GM23338 (cell line): ENCODE data around the gene SIGLEC8. TPM values are rescaled to one million over a fixed set of nuclear protein-coding genes. Genes with fewer than 3 reads are reported as not detected.

Experiments
- ATAC-seq: fragments of 200-7000 bp; cut with Tn5 transposase; 3 replicates; pipeline ENCODE4 v1.9.1; 2020
- DNase-seq: peaks from one replicate; pipeline ENCODE4 v3.0.0-alpha.2; 2015; ENCODE audit warnings: low spot score
- H2AFZ ChIP-seq: fragments of 200-600 bp; sonication (generic); 2 replicates; pipeline ENCODE4 v1.8.0; 2016; ENCODE audit warnings: antibody characterized with exemption, mild to moderate bottlenecking, moderate library complexity
- H3F3A ChIP-seq: fragments of 200-600 bp; sonication (generic); replicated peaks from 2 replicates; pipeline ENCODE4 v1.8.0; 2017; ENCODE audit warnings: antibody characterized with exemption, mixed run types, low read depth
- H3K27ac ChIP-seq: fragments of 200-600 bp; sonication (generic); 2 replicates; pipeline ENCODE4 v1.6.1; 2016; ENCODE audit warnings: low read depth
- H3K27me3 ChIP-seq: fragments of 200-600 bp; sonication (generic); 2 replicates; pipeline ENCODE4 v1.8.0; 2016; ENCODE audit warnings: mild to moderate bottlenecking, mixed run types, moderate library complexity; ENCODE audit not compliant: insufficient read depth
- H3K36me3 ChIP-seq: fragments of 200-600 bp; sonication (generic); 2 replicates; pipeline ENCODE4 v1.8.0; 2016; ENCODE audit warnings: mild to moderate bottlenecking; ENCODE audit not compliant: insufficient read depth
- H3K4me1 ChIP-seq: fragments of 200-600 bp; sonication (generic); 2 replicates; pipeline ENCODE4 v1.8.0; 2016; ENCODE audit warnings: mild to moderate bottlenecking, moderate library complexity; ENCODE audit not compliant: insufficient read depth
- H3K4me2 ChIP-seq: fragments of 200-600 bp; sonication (generic); 2 replicates; pipeline ENCODE4 v1.7.1; 2017; ENCODE audit warnings: mixed run types
- H3K4me3 ChIP-seq: fragments of 200-600 bp; sonication (generic); 2 replicates; pipeline ENCODE4 v1.6.1; 2016; ENCODE audit warnings: mixed run types
- H3K79me2 ChIP-seq: fragments of 200-600 bp; sonication (generic); replicated peaks from 2 replicates; pipeline ENCODE4 v1.8.0; 2017; ENCODE audit warnings: mild to moderate bottlenecking; ENCODE audit not compliant: insufficient read depth
- H3K9me2 ChIP-seq: fragments of 200-600 bp; sonication (generic); 2 replicates; pipeline ENCODE4 v1.8.0; 2017; ENCODE audit not compliant: insufficient read depth
- H4K20me1 ChIP-seq: fragments of 200-600 bp; sonication (generic); replicated peaks from 2 replicates; pipeline ENCODE4 v1.8.0; 2017; ENCODE audit warnings: mild to moderate bottlenecking; ENCODE audit not compliant: insufficient read depth
- H3K27ac Mint-ChIP-seq: 2 replicates; pipeline ENCODE4 v1.8.0; 2020; ENCODE audit warnings: inconsistent platforms, mild to moderate bottlenecking, moderate library complexity, mixed read lengths
- H3K27me3 Mint-ChIP-seq: 3 replicates; pipeline ENCODE4 v1.8.0; 2022; ENCODE audit warnings: low read depth, mild to moderate bottlenecking, moderate library complexity, mixed read lengths, inconsistent platforms; ENCODE audit not compliant: insufficient read depth, poor library complexity
- H3K36me3 Mint-ChIP-seq: 3 replicates; pipeline ENCODE4 v1.8.0; 2021; ENCODE audit warnings: low read depth, mild to moderate bottlenecking, inconsistent platforms, moderate library complexity, mixed read lengths
- H3K4me1 Mint-ChIP-seq: 3 replicates; pipeline ENCODE4 v1.8.0; 2020; ENCODE audit warnings: mild to moderate bottlenecking, inconsistent platforms, mixed read lengths
- H3K4me3 Mint-ChIP-seq: 3 replicates; pipeline ENCODE4 v1.8.0; 2021; ENCODE audit warnings: moderate library complexity, mild to moderate bottlenecking, inconsistent platforms, mixed read lengths
- H3K9me3 Mint-ChIP-seq: 3 replicates; pipeline ENCODE4 v1.8.0; 2020; ENCODE audit warnings: moderate library complexity, mild to moderate bottlenecking, inconsistent platforms, mixed read lengths
- CREB1 ChIP-seq: fragments of 250-450 bp; sonication (Bioruptor Pico); IDR thresholded peaks from 2 replicates; pipeline ENCODE4 v1.5.0; 2020; ENCODE audit warnings: low read depth, mild to moderate bottlenecking, moderate library complexity
- CTCF ChIP-seq, 2 experiments: fragments of 200-600 bp in 1 of 2; sonication (generic) in 1 of 2; conservative IDR thresholded peaks; 2 replicates each; pipeline versions ENCODE4 v1.5.1 to v1.6.1; 2016 to 2017; ENCODE audit warnings: antibody characterized with exemption in 2 of 2, low read depth in 2 of 2, mild to moderate bottlenecking in 2 of 2, moderate library complexity in 1 of 2
- ETS1 ChIP-seq: IDR thresholded peaks from 2 replicates; pipeline ENCODE4 v1.6.1; 2016; ENCODE audit warnings: antibody characterized with exemption
- EZH2 ChIP-seq: fragments of 200-600 bp; sonication (generic); IDR thresholded peaks from one replicate; pipeline ENCODE4 v1.8.0; 2017; ENCODE audit warnings: antibody characterized with exemption, mild to moderate bottlenecking, low read depth; ENCODE audit not compliant: unreplicated experiment
- EZH2phosphoT487 ChIP-seq: fragments of 200-600 bp; sonication (generic); IDR thresholded peaks from one replicate; pipeline ENCODE4 v1.8.1; 2018; ENCODE audit warnings: antibody characterized with exemption; ENCODE audit not compliant: unreplicated experiment
- JUNB ChIP-seq: IDR thresholded peaks from one replicate; pipeline ENCODE4 v1.6.1; 2016; ENCODE audit warnings: antibody characterized with exemption; ENCODE audit not compliant: unreplicated experiment
- NANOG ChIP-seq: IDR thresholded peaks from 2 replicates; pipeline ENCODE4 v1.6.1; 2016; ENCODE audit warnings: antibody characterized with exemption, borderline replicate concordance
- POLR2AphosphoS5 ChIP-seq: IDR thresholded peaks from 2 replicates; pipeline ENCODE4 v1.6.1; 2016; ENCODE audit warnings: antibody characterized with exemption, low read depth
- REST ChIP-seq: IDR thresholded peaks from one replicate; pipeline ENCODE4 v1.6.1; 2018; ENCODE audit warnings: antibody characterized with exemption; ENCODE audit not compliant: unreplicated experiment
- STAT1 ChIP-seq: IDR thresholded peaks from one replicate; pipeline ENCODE4 v1.6.1; 2016; ENCODE audit warnings: antibody characterized with exemption; ENCODE audit not compliant: unreplicated experiment
- ZNF114 ChIP-seq: fragments of 250-450 bp; sonication (Bioruptor Pico); IDR thresholded peaks from 2 replicates; pipeline ENCODE4 v1.5.0; 2020; ENCODE audit warnings: mild to moderate bottlenecking, moderate library complexity
- ZNF331 ChIP-seq: fragments of 250-450 bp; sonication (Bioruptor Pico); IDR thresholded peaks from 2 replicates; pipeline ENCODE4 v1.5.0; 2020; ENCODE audit warnings: low read depth, mild to moderate bottlenecking, moderate library complexity
- ZNF462 ChIP-seq: fragments of 250-450 bp; sonication (Bioruptor Pico); IDR thresholded peaks from 2 replicates; pipeline ENCODE4 v1.5.0; 2020; ENCODE audit warnings: mild to moderate bottlenecking, moderate library complexity
- polyA plus RNA-seq: library from polyadenylated mRNA; unstranded; fragments of >200 nt; fragmentation: Nextera tagmentation; extraction: Ambion mirVana; gene quantifications from 2 replicates; pipeline ENCODE4 v1.2.1, GENCODE V29; 2016
- total RNA-seq: library from RNA; depleted of rRNA; stranded (reverse); fragments of >200 nt; shearing (Covaris generic); gene quantifications from 2 replicates; pipeline ENCODE4 v1.2.3, GENCODE V29; 2014

The SIGLEC8 gene
- total and polyA plus RNA-seq, 2 experiments from 2014 or later = not detected

- no peaks in the 10 kb centered on the region for H3K4me1 ChIP-seq
- no peaks in the 10 kb centered on the region for H3K36me3 ChIP-seq
- DNase-seq = no peak
- H3K27me3 ChIP-seq = no peaks in the 10 kb centered on the region
- H3K79me2 ChIP-seq = no peaks in the 10 kb centered on the region
- H3F3A ChIP-seq = no peaks in the 10 kb centered on the region
- Mint-ChIP-seq H3K27me3 (peaks cover 10% of the 10 kb centered on the region), H3K27ac (no peak overlapping the region), H3K4me3 (no peak overlapping the region), H3K4me1 (no peaks in the 10 kb centered on the region), H3K36me3 (peaks cover 53% of the 10 kb centered on the region), H3K9me3 (peaks cover 97% of the 10 kb centered on the region)
- ATAC-seq = no peak
- H3K27ac ChIP-seq = no peak overlapping the region
- no peak overlapping the region for H3K4me3 ChIP-seq
- TF ChIP-seq ZNF331 (CRISPR knock-in tag) (no peak), ZNF462 (CRISPR knock-in tag) (no peak), ZNF114 (CRISPR knock-in tag) (no peak), JUNB (no peak), STAT1 (no peak), NANOG (no peak), POLR2AphosphoS5 (no peak), EZH2phosphoT487 (no peak), CTCF (conservative IDR thresholded peaks at IDR 0.05; ENCODE audit: low read depth in 2 of 2) (no peak), CREB1 (no peak), REST (no peak), EZH2 (no peak), ETS1 (no peak)
- H3K9me2 ChIP-seq = peaks cover 8% of the 10 kb centered on the region; the same call in 1 of the 2 replicates
- H2AFZ ChIP-seq = no peak overlapping the region
- H3K4me2 ChIP-seq = no peak overlapping the region
- no peaks in the 10 kb centered on the region for H4K20me1 ChIP-seq
Observed at GRCh38 chr19:51493776-51494175, 35.5 kb upstream of the SIGLEC8 start.
